Measurements from ENCODE around the gene ZFP90.
"Not testable (repeated sequence)": the region's sequence is repeated elsewhere in the genome, so short reads cannot be mapped to it uniquely, and the experiment has no call there.

ZFP90 gene

GRCh38 chr16:68519225-68519745, 19.8 kb upstream of the ZFP90 start:
- DNase-seq, result no peak

- peak; percentile 9 for DNase-seq
Measured at GRCh38 chr16:68520649-68521086, 18.4 kb upstream of the ZFP90 start.

- no peak for DNase-seq
Measured at GRCh38 chr16:68524069-68524820, 14.8 kb upstream of the ZFP90 start.

GRCh38 chr16:68526143-68526781, 12.8 kb upstream of the ZFP90 start:
- no peak for DNase-seq

- DNase-seq, result no peak
Measured at GRCh38 chr16:68526782-68527145, 12.3 kb upstream of the ZFP90 start.

- no peak for DNase-seq
Measured at GRCh38 chr16:68528233-68528632, 10.9 kb upstream of the ZFP90 start.

GRCh38 chr16:68528686-68529379, 10.3 kb upstream of the ZFP90 start:
- DNase-seq, result peak; percentile 7

- DNase-seq, result no peak
Measured at GRCh38 chr16:68529608-68529930, 9.5 kb upstream of the ZFP90 start.

- no peak for DNase-seq
Measured at GRCh38 chr16:68529931-68530701, 9.0 kb upstream of the ZFP90 start.

- no peak for DNase-seq
Measured at GRCh38 chr16:68533937-68534336, 5.2 kb upstream of the ZFP90 start.

GRCh38 chr16:68535331-68535730, 3.8 kb upstream of the ZFP90 start:
- no peak for DNase-seq

- DNase-seq, result no peak
Measured at GRCh38 chr16:68539711-68540239, 684 bp downstream of the ZFP90 start.

GRCh38 chr16:68548947-68549346, 9.9 kb downstream of the ZFP90 start:
- DNase-seq, result no peak

- no peak for DNase-seq
Measured at GRCh38 chr16:68553186-68553585, 14.1 kb downstream of the ZFP90 start.

GRCh38 chr16:68560341-68560740, 21.2 kb downstream of the ZFP90 start:
- not testable (repeated sequence) for DNase-seq

GRCh38 chr16:68563631-68564381, 24.7 kb downstream of the ZFP90 start:
- no peak for DNase-seq

- DNase-seq, result no peak
Measured at GRCh38 chr16:68564382-68564985, 25.4 kb downstream of the ZFP90 start.

GRCh38 chr16:68574479-68574878, 35.4 kb downstream of the ZFP90 start:
- DNase-seq, result no peak

- DNase-seq, result no peak
Measured at GRCh38 chr16:68575082-68575481, 36.0 kb downstream of the ZFP90 start.

- no peak for DNase-seq
Measured at GRCh38 chr16:68577352-68577853, 38.3 kb downstream of the ZFP90 start.

GRCh38 chr16:68590201-68590994, 51.3 kb downstream of the ZFP90 start:
- no peak for DNase-seq
